DMS 273 (cell line): ENCODE results near the gene ANKRD37.
A peak's percentile ranks its signal among the peaks of the same experiment; 100 is the strongest.

Experiments used
- DNase-seq: peaks from one replicate; lab custom pipeline; 2025; ENCODE audit not compliant: unreplicated experiment; lab: John Stamatoyannopoulos, UW

ANKRD37 gene

GRCh38 chr4:185379326-185380295, 17.0 kb upstream of the ANKRD37 start:
- DNase-seq = no peak

GRCh38 chr4:185380320-185380719, 16.3 kb upstream of the ANKRD37 start:
- DNase-seq = no peak

GRCh38 chr4:185381288-185382196, 15.1 kb upstream of the ANKRD37 start:
- no peak for DNase-seq

- DNase-seq = no peak
Observed at GRCh38 chr4:185382754-185383153, 13.9 kb upstream of the ANKRD37 start.

GRCh38 chr4:185383451-185383850, 13.2 kb upstream of the ANKRD37 start:
- DNase-seq = no peak

- DNase-seq = no peak
Observed at GRCh38 chr4:185384061-185384460, 12.6 kb upstream of the ANKRD37 start.

- no peak for DNase-seq
Observed at GRCh38 chr4:185384930-185385331, 11.7 kb upstream of the ANKRD37 start.

GRCh38 chr4:185387957-185388356, 8.7 kb upstream of the ANKRD37 start:
- DNase-seq = no peak

GRCh38 chr4:185390941-185391340, 5.7 kb upstream of the ANKRD37 start:
- no peak for DNase-seq

GRCh38 chr4:185392156-185392555, 4.5 kb upstream of the ANKRD37 start:
- DNase-seq = no peak

GRCh38 chr4:185394568-185395237, 1.9 kb upstream of the ANKRD37 start:
- DNase-seq = no peak

- peak; percentile 6 for DNase-seq
Observed at GRCh38 chr4:185395238-185395955, 1.2 kb upstream of the ANKRD37 start, which contains the start of gene LRP2BP. TSS of gene LRP2BP (minus strand) at chr4:185395924. CDS start at chr4:185378186, 17,738 bp downstream.

GRCh38 chr4:185395956-185396723, 501 bp upstream of the ANKRD37 start:
- peak; percentile 98 for DNase-seq

- DNase-seq = no peak
Observed at GRCh38 chr4:185398618-185399017, 2.0 kb downstream of the ANKRD37 start.

GRCh38 chr4:185399466-185399865, 2.8 kb downstream of the ANKRD37 start:
- DNase-seq = no peak

GRCh38 chr4:185404031-185404430, 7.4 kb downstream of the ANKRD37 start:
- peak; percentile 60 for DNase-seq

- DNase-seq = no peak
Observed at GRCh38 chr4:185405296-185405999, 8.8 kb downstream of the ANKRD37 start.

GRCh38 chr4:185408432-185408831, 11.8 kb downstream of the ANKRD37 start:
- no peak for DNase-seq

GRCh38 chr4:185411849-185412248, 15.2 kb downstream of the ANKRD37 start:
- no peak for DNase-seq
